HG02642 (cell line): ENCODE results near the gene CHMP2B.

ENCODE experiments used
- ATAC-seq: cut with Tn5 transposase; IDR thresholded peaks from one replicate; pipeline ENCODE4 v1.9.1; 2021; ENCODE audit warnings: mild to moderate bottlenecking; ENCODE audit not compliant: unreplicated experiment, poor library complexity

CHMP2B gene

GRCh38 chr3:87227104-87227834, at the start of gene CHMP2B:
Gene CHMP2B, plus strand, starts transcription at chr3:87227309. Its CDS starts 214 bp downstream, at chr3:87227523.
- ATAC-seq = peak; percentile 98

GRCh38 chr3:87179642-87180041, 47.5 kb upstream of the CHMP2B start:
- no peak for ATAC-seq

- ATAC-seq = no peak
Measured at GRCh38 chr3:87181551-87181950, 45.6 kb upstream of the CHMP2B start.

- ATAC-seq = no peak
Measured at GRCh38 chr3:87182023-87182422, 45.1 kb upstream of the CHMP2B start.

- no peak for ATAC-seq
Measured at GRCh38 chr3:87186608-87187159, 40.4 kb upstream of the CHMP2B start.

GRCh38 chr3:87191175-87191574, 35.9 kb upstream of the CHMP2B start:
- no peak for ATAC-seq

GRCh38 chr3:87191641-87192040, 35.5 kb upstream of the CHMP2B start:
- no peak for ATAC-seq

GRCh38 chr3:87196879-87197278, 30.2 kb upstream of the CHMP2B start:
- no peak for ATAC-seq

- ATAC-seq = no peak
Measured at GRCh38 chr3:87197531-87197930, 29.6 kb upstream of the CHMP2B start.

GRCh38 chr3:87198774-87199173, 28.3 kb upstream of the CHMP2B start:
- ATAC-seq = no peak

- ATAC-seq = no peak
Measured at GRCh38 chr3:87199628-87200027, 27.5 kb upstream of the CHMP2B start.

GRCh38 chr3:87200060-87200647, 27.0 kb upstream of the CHMP2B start:
- ATAC-seq = no peak

GRCh38 chr3:87201727-87202126, 25.4 kb upstream of the CHMP2B start:
- ATAC-seq = no peak

- ATAC-seq = no peak
Measured at GRCh38 chr3:87203809-87204208, 23.3 kb upstream of the CHMP2B start.

GRCh38 chr3:87206070-87206469, 21.0 kb upstream of the CHMP2B start:
- no peak for ATAC-seq

GRCh38 chr3:87206635-87207034, 20.5 kb upstream of the CHMP2B start:
- ATAC-seq = no peak

- no peak for ATAC-seq
Measured at GRCh38 chr3:87207460-87207859, 19.6 kb upstream of the CHMP2B start.

- no peak for ATAC-seq
Measured at GRCh38 chr3:87209111-87209510, 18.0 kb upstream of the CHMP2B start.

GRCh38 chr3:87218560-87218959, 8.5 kb upstream of the CHMP2B start:
- ATAC-seq = no peak

GRCh38 chr3:87219611-87220010, 7.5 kb upstream of the CHMP2B start:
- ATAC-seq = no peak

GRCh38 chr3:87225659-87226058, 1.4 kb upstream of the CHMP2B start:
- ATAC-seq = no peak

GRCh38 chr3:87227835-87228144, 681 bp downstream of the CHMP2B start:
- ATAC-seq = peak; percentile 4
